SH-SY5Y (cell line): ENCODE data around the gene ST3GAL3.

Experiments
- GATA2 ChIP-seq: IDR thresholded peaks from 2 replicates; pipeline ENCODE4 v1.6.1; 2011; ENCODE audit warnings: mild to moderate bottlenecking, low read depth, low read length
- GATA3 ChIP-seq: IDR thresholded peaks from 2 replicates; pipeline ENCODE4 v1.6.1; 2011; ENCODE audit warnings: low read depth, mild to moderate bottlenecking, low read length, moderate library complexity

GRCh38 chr1:43974443-43975248 lies 267.3 kb downstream of the ST3GAL3 start, which contains the start of gene ATP6V0B:
- TF ChIP-seq GATA2, result no peak
- no peak for TF ChIP-seq GATA3
